ENCODE data around the gene FBXW7. TPM values are rescaled to one million over a fixed set of nuclear protein-coding genes. Genes with fewer than 3 reads are reported as not detected.

FBXW7 gene
- total RNA-seq, 1 experiment from 2014 or later = 27.1 TPM

- no peaks in the 10 kb centered on the region for H3K79me1 ChIP-seq (ENCODE audit: insufficient read depth, low read depth, low read length, poor library complexity, severe bottlenecking)
- no peaks in the 10 kb centered on the region for H3K27me3 Mint-ChIP-seq (ENCODE audit: low read depth)
- no peak overlapping the region for H3K4me2 ChIP-seq (ENCODE audit: insufficient read depth, insufficient read length, low read length)
- H3K18ac ChIP-seq (ENCODE audit: insufficient read length, low read depth, low read length) = no peak overlapping the region
- H3K14ac ChIP-seq (ENCODE audit: insufficient read depth, low read length) = no peak overlapping the region
- H2AK5ac ChIP-seq (ENCODE audit: insufficient read length, low read length) = no peak overlapping the region
- no peak overlapping the region for H3T11ph ChIP-seq (ENCODE audit: low read length)
- H3K9me3 ChIP-seq (ENCODE audit: control insufficient read depth, low read depth, low read length) = no peaks in the 10 kb centered on the region
- H3K4me1 Mint-ChIP-seq = no peaks in the 10 kb centered on the region
- H2BK5ac ChIP-seq (ENCODE audit: insufficient read length, low read length) = no peak overlapping the region
- no peak overlapping the region for H4K8ac ChIP-seq (replicated peaks; ENCODE audit: insufficient read length, low read depth, low read length)
- no peak overlapping the region for H2BK120ac ChIP-seq (ENCODE audit: low read depth, low read length, poor library complexity, severe bottlenecking)
- TF ChIP-seq CTCF (conservative IDR thresholded peaks at IDR 0.05) = peak; percentile 36; the same call in 2 of the 3 replicates
- no CpG with 5 or more reads among the region's 1 CpG for WGBS (ENCODE audit: extremely low coverage, insufficient read length, low lambda C conversion rate)
- H2AFZ ChIP-seq (ENCODE audit: low read length) = no peak overlapping the region
- H3K4me3 Mint-ChIP-seq = no peak overlapping the region
- no peak overlapping the region for H2BK15ac ChIP-seq (ENCODE audit: low read depth, low read length)
- H2BK12ac ChIP-seq (ENCODE audit: insufficient read length, low read depth, low read length) = no peak overlapping the region
- H3K4me1 ChIP-seq (ENCODE audit: insufficient read depth, low read length) = no peaks in the 10 kb centered on the region
- no peak overlapping the region for H3K23ac ChIP-seq (ENCODE audit: insufficient read length, low read depth, low read length)
- no peak overlapping the region for H3K27ac Mint-ChIP-seq
- no peak overlapping the region for H3K9ac ChIP-seq (ENCODE audit: extremely low read depth, insufficient read length, low read length)
- no peak overlapping the region for H2BK20ac ChIP-seq (ENCODE audit: low read depth, low read length, poor library complexity, severe bottlenecking)
- no peaks in the 10 kb centered on the region for H3K27me3 ChIP-seq (ENCODE audit: insufficient read depth, low read length)
- peaks cover 3 to 4% of the 10 kb centered on the region in 2 experiments; a peak in 3 of 5 replicates for H3K9me3 Mint-ChIP-seq
- DNase-seq = no peak
- H4K91ac ChIP-seq (ENCODE audit: insufficient read length, low read depth, low read length) = no peak overlapping the region
- no peaks in the 10 kb centered on the region for H3K23me2 ChIP-seq (ENCODE audit: insufficient read length, low read depth, low read length, poor library complexity, severe bottlenecking)
- H3K79me2 ChIP-seq (ENCODE audit: insufficient read depth, low read length) = no peaks in the 10 kb centered on the region
- no peak overlapping the region for H3K27ac ChIP-seq (ENCODE audit: insufficient read length, low read depth, low read length)
- H4K20me1 ChIP-seq (ENCODE audit: control insufficient read depth, insufficient read depth, insufficient read length) = no peaks in the 10 kb centered on the region
- no peak overlapping the region for H4K5ac ChIP-seq (ENCODE audit: insufficient read length, low read depth, low read length)
- no peak overlapping the region for H3K4ac ChIP-seq (ENCODE audit: low read depth, low read length)
- peaks cover 3 to 5% (median 3%) of the 10 kb centered on the region in 3 experiments; a peak in 4 of 7 replicates for H3K36me3 Mint-ChIP-seq (ENCODE audit: insufficient read depth in 1 of 3, low read depth in 3 of 3)
- H3K56ac ChIP-seq (ENCODE audit: insufficient read length, low read depth, low read length) = no peak overlapping the region
These were observed 166.0 kb downstream of the FBXW7 start for GRCh38 chr4:152369902-152370295.
